K562 (cell line): ENCODE data around the gene LRRC30. TPM values are rescaled to one million over a fixed set of nuclear protein-coding genes. Genes with fewer than 3 reads are reported as not detected.

ENCODE experiments used
- ATAC-seq: fragments of 200-7000 bp; cut with Tn5 transposase; 3 replicates; pipeline ENCODE4 v1.9.1; 2020; ENCODE audit warnings: moderate library complexity
- BruUV-seq: library from RNA; stranded (reverse); fragments of 400-500 nt; replicated peaks from 2 replicates; lab custom pipeline; 2021; lab: Mats Ljungman, UMichigan
- CTCF ChIA-PET: fragments of 300-600 bp; formaldehyde crosslinking; extraction: SDS; loops from one replicate; lab custom pipeline; 2021; ENCODE audit warnings: low intra/inter-chr PET ratio; lab: Yijun Ruan, JAX
- POLR2A ChIA-PET: fragments of 300-600, 350-650 bp; sonication (Branson Sonifier 250); formaldehyde crosslinking; extraction: SDS; loops from one replicate; lab custom pipeline; 2021; ENCODE audit warnings: antibody characterized with exemption, inconsistent platforms; lab: Yijun Ruan, JAX
- DNase-seq, 4 experiments: peaks; one replicate each; pipeline versions ENCODE4 v3.0.0 to v3.0.0-alpha.2; 2011 to 2018; ENCODE audit warnings: low spot score in 3 of 4, mixed read lengths in 3 of 4; ENCODE audit errors: extremely low read depth in 1 of 4
- FAIRE-seq: peaks from 2 replicates; lab custom pipeline; 2011; peaks lifted over from hg19 to GRCh38; lab: Jason Lieb, UNC
- H2AFZ ChIP-seq: 2 replicates; pipeline ENCODE4 v1.6.0; 2011; ENCODE audit warnings: low read depth, low read length, control low read depth, inconsistent platforms
- H3K27ac ChIP-seq: fragments of 200-600 bp; 3 replicates; pipeline ENCODE4 v1.8.0; 2011; ENCODE audit warnings: low read depth, mild to moderate bottlenecking, control low read depth, inconsistent platforms, low read length, moderate library complexity, mixed read lengths; ENCODE audit errors: extremely low read depth
- H3K27me3 ChIP-seq, 2 experiments: fragments of 300-600 bp in 1 of 2; 2 replicates in 1 of 2; 3 replicates in 1 of 2; pipeline versions ENCODE4 v1.6.0 to v1.8.0; 2011; ENCODE audit warnings: inconsistent platforms in 2 of 2, low read length in 2 of 2, mild to moderate bottlenecking in 1 of 2, mixed read lengths in 1 of 2, moderate library complexity in 1 of 2; ENCODE audit not compliant: control insufficient read depth in 2 of 2, insufficient read depth in 2 of 2
- H3K36me3 ChIP-seq: fragments of 300-600 bp; 3 replicates; pipeline ENCODE4 v1.8.0; 2011; ENCODE audit warnings: mild to moderate bottlenecking, low read length, inconsistent platforms; ENCODE audit not compliant: control insufficient read depth, insufficient read depth
- H3K4me1 ChIP-seq, 2 experiments: fragments of 200-600 bp in 1 of 2; replicated peaks in 1 of 2; 2 replicates in 1 of 2; 3 replicates in 1 of 2; pipeline versions ENCODE4 v1.5.1 to v1.8.0; 2011; ENCODE audit warnings: inconsistent platforms in 2 of 2, low read length in 2 of 2, mild to moderate bottlenecking in 1 of 2, mixed read lengths in 1 of 2, moderate library complexity in 1 of 2; ENCODE audit not compliant: control insufficient read depth in 2 of 2, insufficient read depth in 2 of 2
- H3K4me2 ChIP-seq: 2 replicates; pipeline ENCODE4 v1.6.1; 2011; ENCODE audit warnings: low read length, control low read depth, inconsistent platforms, mixed read lengths; ENCODE audit not compliant: insufficient read depth
- H3K4me3 ChIP-seq: fragments of 200-600 bp; sonication (generic), shearing (Covaris generic); 2 replicates; pipeline ENCODE4 v1.5.1; 2016; ENCODE audit warnings: control low read depth, inconsistent platforms
- H3K79me2 ChIP-seq: fragments of 200-600 bp; 3 replicates; pipeline ENCODE4 v1.8.0; 2011; ENCODE audit warnings: low read length, inconsistent platforms; ENCODE audit not compliant: control insufficient read depth, insufficient read depth
- H3K9ac ChIP-seq, 2 experiments: 2 replicates each; pipeline versions ENCODE4 v1.6.0 to v1.6.1; 2011; ENCODE audit warnings: low read depth in 2 of 2, low read length in 2 of 2, control low read depth in 1 of 2, inconsistent platforms in 1 of 2, mild to moderate bottlenecking in 1 of 2, mixed read lengths in 1 of 2; ENCODE audit not compliant: insufficient read depth in 1 of 2
- H3K9me1 ChIP-seq: one replicate; pipeline ENCODE4 v1.6.0; 2011; ENCODE audit warnings: inconsistent platforms, mild to moderate bottlenecking, low read length, moderate library complexity; ENCODE audit not compliant: control insufficient read depth, insufficient read depth
- H3K9me3 ChIP-seq: replicated peaks from 2 replicates; pipeline ENCODE4 v1.5.1; 2011; ENCODE audit warnings: low read depth, low read length, inconsistent platforms; ENCODE audit not compliant: control insufficient read depth, insufficient read depth
- H4K20me1 ChIP-seq: replicated peaks from 2 replicates; pipeline ENCODE4 v1.6.1; 2011; ENCODE audit warnings: low read length, inconsistent platforms, mixed read lengths; ENCODE audit not compliant: control insufficient read depth, insufficient read depth
- BRD9 ChIP-seq: fragments of 450-650 bp; IDR thresholded peaks from 2 replicates; pipeline ENCODE4 v1.6.1; 2018; ENCODE audit warnings: low read depth; ENCODE audit not compliant: partially characterized antibody
- CREB1 ChIP-seq, 2 experiments: sonication (generic) in 1 of 2; formaldehyde crosslinking in 1 of 2; IDR thresholded peaks; 2 replicates each; pipeline versions ENCODE4 v1.6.1 to v1.8.0; 2012 to 2022; ENCODE audit warnings: inconsistent platforms in 1 of 2, mild to moderate bottlenecking in 1 of 2, missing genetic modification reagents in 1 of 2, moderate library complexity in 1 of 2
- ELK1 ChIP-seq: sonication (generic); formaldehyde crosslinking; IDR thresholded peaks from 2 replicates; pipeline ENCODE4 v1.8.1; 2022; ENCODE audit warnings: missing genetic modification reagents
- GATAD2B ChIP-seq: fragments of 450-650 bp; IDR thresholded peaks from 2 replicates; pipeline ENCODE4 v1.6.1; 2017; ENCODE audit warnings: mild to moderate bottlenecking, borderline replicate concordance
- XRCC4 ChIP-seq: IDR thresholded peaks from one replicate; pipeline ENCODE4 v1.6.1; 2011; ENCODE audit not compliant: insufficient read depth, insufficient read length; ENCODE audit errors: extremely low read depth
- ZFP30 ChIP-seq: fragments of 250-450 bp; sonication (Bioruptor Pico); IDR thresholded peaks from 2 replicates; pipeline ENCODE4 v1.8.0; 2022; ENCODE audit warnings: moderate library complexity, mild to moderate bottlenecking, inconsistent platforms, borderline replicate concordance
- ZNF75A ChIP-seq: fragments of 450-650 bp; formaldehyde crosslinking; IDR thresholded peaks from 2 replicates; pipeline ENCODE4 v1.4.0; 2020; ENCODE audit warnings: mild to moderate bottlenecking
- WGBS: fragments of 100-300 bp; shearing (Covaris generic); methylation state at CpG from one replicate; pipeline ENCODE4 v1.1.6; 2016; ENCODE audit warnings: low coverage, mixed read lengths; ENCODE audit not compliant: insufficient coverage; ENCODE audit errors: missing lambda C conversion rate; 5-methylcytosine and 5-hydroxymethylcytosine counted together
- in situ Hi-C: fragments of 300-500 bp; cut with MboI; formaldehyde crosslinking; loops from 4 replicates; pipeline ENCODE4 v1.15.0; 2018; ENCODE audit warnings: inconsistent platforms, mixed read lengths
- intact Hi-C: fragments of 100-400 bp; cut with micrococcal nuclease; formaldehyde crosslinking; loops from 2 replicates; pipeline ENCODE4 v1.14.2; 2022
- polyA plus RNA-seq, 8 experiments: library from polyadenylated mRNA; depleted of rRNA in 4 of 8; stranded (reverse) in 5 of 8; unstranded in 3 of 8; fragments of >200 nt; fragmentation: Nextera tagmentation in 2 of 8; fragmentation: Illumina TruSeq in 1 of 8; extraction: Ambion mirVana in 2 of 8; extraction: Trizol in 1 of 8; gene quantifications; 2 replicates each; pipeline versions ENCODE4 v1.2.1 to v1.2.3, GENCODE V29; 2011 to 2014; ENCODE audit warnings: inconsistent platforms in 1 of 8, missing spikeins in 1 of 8
- total RNA-seq, 7 experiments: library from RNA; depleted of rRNA in 6 of 7; stranded (reverse); fragments of >200 nt in 6 of 7; fragmentation: Illumina TruSeq in 2 of 7; extraction: Trizol in 2 of 7; gene quantifications; 2 replicates each; pipeline versions ENCODE4 v1.2.1 to v1.2.3, GENCODE V29; 2011 to 2021; ENCODE audit warnings: low replicate concordance in 1 of 7

Gene LRRC30
- total and polyA plus RNA-seq, 9 of the 15 experiments (the other 6 are each of a cell fraction or from before 2014, with no cell fraction given) = not detected

- TF ChIP-seq BRD9 = no peak
- no peak for TF ChIP-seq ELK1 (CRISPR knock-in tag)
- TF ChIP-seq ZFP30 (CRISPR knock-in tag) = no peak
Measured at GRCh38 chr18:7261199-7261598, 30.3 kb downstream of the LRRC30 start (continued).

GRCh38 chr18:7267973-7268372 lies 37.1 kb downstream of the LRRC30 start:
- H3K27ac ChIP-seq = no peak overlapping the region
- no peaks in the 10 kb centered on the region for H3K9me3 ChIP-seq
- in situ Hi-C loops = no loop called here
- no peaks in the 10 kb centered on the region for H3K9me1 ChIP-seq
- 1% methylated on average over 3 of the region's 3 CpGs for WGBS
- ATAC-seq = no peak
- no peaks in the 10 kb centered on the region; the same call in 1 of the 2 replicates for H4K20me1 ChIP-seq
- no peak overlapping the region for H3K4me2 ChIP-seq
- ChIA-PET POLR2A (no interaction called here), CTCF (no interaction called here)
- H3K79me2 ChIP-seq = no peaks in the 10 kb centered on the region
- peaks cover 0 to 13% of the 10 kb centered on the region in 2 experiments; a peak in 3 of 5 replicates for H3K27me3 ChIP-seq
- H3K4me3 ChIP-seq = no peak overlapping the region
- no peak overlapping the region for H2AFZ ChIP-seq
- no peaks in the 10 kb centered on the region for H3K4me1 ChIP-seq
- FAIRE-seq = no peak
- TF ChIP-seq GATAD2B = no peak
- TF ChIP-seq CREB1 (IDR thresholded peaks at IDR 0.05) = no peak
- no peak for TF ChIP-seq CREB1 (CRISPR knock-in tag; IDR thresholded peaks at IDR 0.05)
- TF ChIP-seq XRCC4 = no peak
- TF ChIP-seq ZNF75A (CRISPR knock-in tag) = no peak
- no peak for TF ChIP-seq BRD9
- TF ChIP-seq, all 486 proteins: peak for 0
- intact Hi-C loops = no loop called here
- no peak for DNase-seq
- Histone ChIP-seq H3K9ac (no peak overlapping the region), H3K36me3 (no peaks in the 10 kb centered on the region)
- no TSS peak for BruUV-seq
